GM12878 (cell line): Measurements from ENCODE around the gene NAV2.

Source experiments
- ASH2L ChIP-seq: fragments of 300-600, 200-600 bp; sonication (generic); IDR thresholded peaks from 2 replicates; pipeline ENCODE4 v1.6.1; 2017; ENCODE audit warnings: low read depth, mild to moderate bottlenecking, borderline replicate concordance
- ATF3 ChIP-seq: IDR thresholded peaks from 2 replicates; pipeline ENCODE4 v1.6.1; 2011; ENCODE audit warnings: low read depth, mild to moderate bottlenecking, low read length, moderate library complexity, borderline replicate concordance; ENCODE audit errors: extremely low read depth
- ETV6 ChIP-seq, 2 experiments: fragments of 450-650 bp in 1 of 2; IDR thresholded peaks in 1 of 2; conservative IDR thresholded peaks in 1 of 2; 2 replicates each; pipeline ENCODE4 v1.6.1; 2014; ENCODE audit warnings: antibody characterized with exemption in 1 of 2, borderline replicate concordance in 1 of 2, low read depth in 1 of 2, mild to moderate bottlenecking in 1 of 2, moderate library complexity in 1 of 2
- EZH2 ChIP-seq: IDR thresholded peaks from 2 replicates; pipeline ENCODE4 v1.6.1; 2012; ENCODE audit warnings: low read depth, mild to moderate bottlenecking, control low read depth, inconsistent platforms, low read length, borderline replicate concordance; ENCODE audit not compliant: control insufficient read depth
- FOXM1 ChIP-seq: IDR thresholded peaks from 2 replicates; pipeline ENCODE4 v1.6.1; 2012; ENCODE audit warnings: low read depth, mild to moderate bottlenecking, inconsistent platforms, low read length, moderate library complexity
- POLR2AphosphoS5 ChIP-seq: IDR thresholded peaks from 2 replicates; pipeline ENCODE4 v1.6.1; 2011; ENCODE audit warnings: mild to moderate bottlenecking, low read length, inconsistent platforms
- RAD21 ChIP-seq: IDR thresholded peaks from 2 replicates; pipeline ENCODE4 v1.6.1; 2011; ENCODE audit warnings: mild to moderate bottlenecking, low read depth, low read length, moderate library complexity; ENCODE audit not compliant: insufficient read depth
- SREBF2 ChIP-seq: IDR thresholded peaks from 2 replicates; pipeline ENCODE4 v1.6.1; 2012; ENCODE audit warnings: mild to moderate bottlenecking, low read length
- TAF1 ChIP-seq: IDR thresholded peaks from 2 replicates; pipeline ENCODE4 v1.6.1; 2011; ENCODE audit warnings: mild to moderate bottlenecking, low read depth, low read length, borderline replicate concordance
- TARDBP ChIP-seq: IDR thresholded peaks from 2 replicates; pipeline ENCODE4 v1.6.1; 2016; ENCODE audit warnings: borderline replicate concordance
- TCF7 ChIP-seq: IDR thresholded peaks from 2 replicates; pipeline ENCODE4 v1.6.1; 2014; ENCODE audit warnings: antibody characterized with exemption, borderline replicate concordance
- YY1 ChIP-seq: IDR thresholded peaks from 2 replicates; pipeline ENCODE4 v1.6.1; 2011; ENCODE audit warnings: low read depth, mild to moderate bottlenecking, low read length
- TF ChIP-seq, protein P1 (sequence below), 3 experiments: IDR thresholded peaks in 2 of 3; conservative IDR thresholded peaks in 1 of 3; 2 replicates each; pipeline ENCODE4 v1.5.1; 2011; ENCODE audit warnings: low read depth in 3 of 3, low read length in 3 of 3, mild to moderate bottlenecking in 3 of 3, control low read depth in 2 of 3, moderate library complexity in 2 of 3, inconsistent platforms in 1 of 3, mixed read lengths in 1 of 3; ENCODE audit not compliant: control insufficient read depth in 2 of 3, insufficient read depth in 1 of 3; ENCODE audit errors: extremely low read depth in 1 of 3

- TF ChIP-seq SREBF2 (no peak), ETV6 (conservative IDR thresholded peaks at IDR 0.05 in 1 of 2, IDR thresholded peaks at IDR 0.05 in 1 of 2; ENCODE audit: borderline replicate concordance in 1 of 2, low read depth in 1 of 2) (no peak), FOXM1 (no peak), RAD21 (no peak), TCF7 (no peak), TAF1 (no peak), ATF3 (no peak), ASH2L (no peak), YY1 (no peak), POLR2AphosphoS5 (no peak), TARDBP (no peak), EZH2 (no peak)
- TF ChIP-seq, protein P1, sequence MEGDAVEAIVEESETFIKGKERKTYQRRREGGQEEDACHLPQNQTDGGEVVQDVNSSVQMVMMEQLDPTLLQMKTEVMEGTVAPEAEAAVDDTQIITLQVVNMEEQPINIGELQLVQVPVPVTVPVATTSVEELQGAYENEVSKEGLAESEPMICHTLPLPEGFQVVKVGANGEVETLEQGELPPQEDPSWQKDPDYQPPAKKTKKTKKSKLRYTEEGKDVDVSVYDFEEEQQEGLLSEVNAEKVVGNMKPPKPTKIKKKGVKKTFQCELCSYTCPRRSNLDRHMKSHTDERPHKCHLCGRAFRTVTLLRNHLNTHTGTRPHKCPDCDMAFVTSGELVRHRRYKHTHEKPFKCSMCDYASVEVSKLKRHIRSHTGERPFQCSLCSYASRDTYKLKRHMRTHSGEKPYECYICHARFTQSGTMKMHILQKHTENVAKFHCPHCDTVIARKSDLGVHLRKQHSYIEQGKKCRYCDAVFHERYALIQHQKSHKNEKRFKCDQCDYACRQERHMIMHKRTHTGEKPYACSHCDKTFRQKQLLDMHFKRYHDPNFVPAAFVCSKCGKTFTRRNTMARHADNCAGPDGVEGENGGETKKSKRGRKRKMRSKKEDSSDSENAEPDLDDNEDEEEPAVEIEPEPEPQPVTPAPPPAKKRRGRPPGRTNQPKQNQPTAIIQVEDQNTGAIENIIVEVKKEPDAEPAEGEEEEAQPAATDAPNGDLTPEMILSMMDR (IDR thresholded peaks at IDR 0.05 in 2 of 3, conservative IDR thresholded peaks at IDR 0.05 in 1 of 3; ENCODE audit: control insufficient read depth in 2 of 3, extremely low read depth in 1 of 3, insufficient read depth in 1 of 3, low read depth in 3 of 3, low read length in 3 of 3) = no peak
Measured at GRCh38 chr11:20066013-20066782, 353.6 kb downstream of the NAV2 start.
